WERI-Rb-1 (cell line): ENCODE results near the gene NPEPL1.

Experiments
- DNase-seq: peaks from one replicate; pipeline ENCODE4 v3.0.0-alpha.2; 2020
- H3K27ac ChIP-seq: fragments of 250-450 bp; sonication (Bioruptor Pico); 2 replicates; pipeline ENCODE4 v1.5.1; 2020; ENCODE audit warnings: mild to moderate bottlenecking, moderate library complexity
- H3K27me3 ChIP-seq: fragments of 250-450 bp; sonication (Bioruptor Pico); 2 replicates; pipeline ENCODE4 v1.5.1; 2021; ENCODE audit warnings: mild to moderate bottlenecking, low read depth, moderate library complexity; ENCODE audit not compliant: insufficient read depth, severe bottlenecking
- H3K36me3 ChIP-seq: fragments of 250-450 bp; sonication (Bioruptor Pico); 2 replicates; pipeline ENCODE4 v1.5.1; 2020; ENCODE audit warnings: mild to moderate bottlenecking, moderate library complexity
- H3K4me3 ChIP-seq: 2 replicates; pipeline ENCODE4 v1.5.1; 2011; ENCODE audit warnings: low read depth, mild to moderate bottlenecking, control low read depth, low read length
- H3K9me3 ChIP-seq: fragments of 250-450 bp; sonication (Bioruptor Pico); 2 replicates; pipeline ENCODE4 v1.5.1; 2021; ENCODE audit warnings: mild to moderate bottlenecking, moderate library complexity; ENCODE audit not compliant: severe bottlenecking
- CTCF ChIP-seq: IDR thresholded peaks from 2 replicates; pipeline ENCODE4 v1.5.1; 2011; ENCODE audit warnings: low read depth, mild to moderate bottlenecking, control low read depth, inconsistent platforms, low read length

Gene NPEPL1

GRCh38 chr20:58656831-58657230 lies 35.8 kb upstream of the NPEPL1 start:
- Histone ChIP-seq H3K27ac (no peak overlapping the region), H3K4me3 (no peak overlapping the region), H3K9me3 (no peaks in the 10 kb centered on the region), H3K27me3 (no peaks in the 10 kb centered on the region), H3K36me3 (peaks cover 15% of the 10 kb centered on the region)
- DNase-seq: no peak
- TF ChIP-seq CTCF: no peak

GRCh38 chr20:58657262-58657661 lies 35.3 kb upstream of the NPEPL1 start:
- no peak overlapping the region for H3K4me3 ChIP-seq
- no peak for TF ChIP-seq CTCF
- no peaks in the 10 kb centered on the region for H3K27me3 ChIP-seq
- no peak overlapping the region for H3K27ac ChIP-seq
- no peak for DNase-seq
- H3K9me3 ChIP-seq: no peaks in the 10 kb centered on the region
- peaks cover 19% of the 10 kb centered on the region for H3K36me3 ChIP-seq

GRCh38 chr20:58657986-58658385 lies 34.6 kb upstream of the NPEPL1 start:
- H3K36me3 ChIP-seq: peaks cover 23% of the 10 kb centered on the region
- TF ChIP-seq CTCF: no peak
- no peaks in the 10 kb centered on the region for H3K27me3 ChIP-seq
- H3K9me3 ChIP-seq: no peaks in the 10 kb centered on the region
- no peak overlapping the region for H3K4me3 ChIP-seq
- DNase-seq: no peak
- no peak overlapping the region for H3K27ac ChIP-seq

GRCh38 chr20:58658760-58659159 lies 33.8 kb upstream of the NPEPL1 start:
- TF ChIP-seq CTCF: no peak
- no peak for DNase-seq
- Histone ChIP-seq H3K27ac (no peak overlapping the region), H3K27me3 (no peaks in the 10 kb centered on the region), H3K36me3 (peaks cover 26% of the 10 kb centered on the region), H3K9me3 (no peaks in the 10 kb centered on the region), H3K4me3 (no peak overlapping the region)

GRCh38 chr20:58659841-58660240 lies 32.8 kb upstream of the NPEPL1 start:
- no peaks in the 10 kb centered on the region for H3K27me3 ChIP-seq
- H3K27ac ChIP-seq: no peak overlapping the region
- no peak overlapping the region for H3K4me3 ChIP-seq
- H3K9me3 ChIP-seq: no peaks in the 10 kb centered on the region
- no peak for DNase-seq
- peaks cover 25% of the 10 kb centered on the region for H3K36me3 ChIP-seq
- TF ChIP-seq CTCF: no peak

GRCh38 chr20:58660855-58661597 lies 31.6 kb upstream of the NPEPL1 start:
- H3K9me3 ChIP-seq: no peaks in the 10 kb centered on the region
- no peak for TF ChIP-seq CTCF
- no peak overlapping the region for H3K27ac ChIP-seq
- DNase-seq: no peak
- no peak overlapping the region for H3K4me3 ChIP-seq
- no peaks in the 10 kb centered on the region for H3K27me3 ChIP-seq
- H3K36me3 ChIP-seq: peaks cover 25% of the 10 kb centered on the region
